Thyroid gland (tissue), 4 donors: ENCODE data around the gene FAM229B. TPM values are rescaled to one million over a fixed set of nuclear protein-coding genes. Genes with fewer than 3 reads are reported as not detected.
"Not testable (repeated sequence)": the region's sequence is repeated elsewhere in the genome, so short reads cannot be mapped to it uniquely, and the experiment has no call there.

Experiments used
- DNase-seq, 2 donors: peaks; one replicate each; pipeline ENCODE4 v3.0.0-alpha.2; 2019
- H3K27ac ChIP-seq, 3 donors: fragments of 200-600 bp; sonication (generic); 1 replicate in 2 of 3; 2 replicates in 1 of 3; pipeline ENCODE4 v1.5.1; 2016 to 2019; ENCODE audit warnings: mild to moderate bottlenecking in 1 of 3, moderate library complexity in 1 of 3
- H3K27me3 ChIP-seq: fragments of 200-600 bp; sonication (generic); one replicate; pipeline ENCODE4 v1.5.1; 2019
- H3K36me3 ChIP-seq, 2 donors: fragments of 200-600 bp; sonication (generic); one replicate each; pipeline ENCODE4 v1.5.1; 2016 to 2019
- H3K4me1 ChIP-seq, 2 donors: fragments of 200-600 bp; sonication (generic); one replicate each; pipeline ENCODE4 v1.5.1; 2017 to 2019
- H3K4me3 ChIP-seq, 3 donors: fragments of 200-600 bp; sonication (generic); replicated peaks in 1 of 3; 1 replicate in 2 of 3; 2 replicates in 1 of 3; pipeline ENCODE4 v1.5.1; 2016; ENCODE audit warnings: mild to moderate bottlenecking in 1 of 3
- H3K9me3 ChIP-seq: fragments of 200-600 bp; sonication (generic); one replicate; pipeline ENCODE4 v1.5.1; 2017
- CTCF ChIP-seq, 6 experiments: fragments of 200-600 bp in 3 of 6; fragments of 450-650 bp in 3 of 6; sonication (generic) in 3 of 6; IDR thresholded peaks; one replicate each; pipeline ENCODE4 v1.5.1; 2016 to 2019; ENCODE audit warnings: antibody characterized with exemption in 6 of 6, mild to moderate bottlenecking in 2 of 6, inconsistent platforms in 1 of 6, moderate library complexity in 1 of 6
- POLR2A ChIP-seq, 2 donors: fragments of 450-650 bp; IDR thresholded peaks; one replicate each; pipeline ENCODE4 v1.6.1; 2017; ENCODE audit warnings: antibody characterized with exemption in 2 of 2, mild to moderate bottlenecking in 2 of 2, moderate library complexity in 1 of 2
- WGBS, 2 donors: methylation state at CpG; one replicate each; pipeline ENCODE4 v1.1.5; 2017; 5-methylcytosine and 5-hydroxymethylcytosine counted together
- intact Hi-C: fragments of 100-400 bp; cut with DNase I; formaldehyde crosslinking; loops from one replicate; pipeline ENCODE4 v1.15.1; 2023
- total RNA-seq, 4 donors: library from RNA; depleted of rRNA; stranded (reverse); fragments of >200 nt; gene quantifications; one replicate each; pipeline ENCODE4 v1.2.3, GENCODE V29; 2016

The FAM229B gene
- total RNA-seq, 4 donors from 2014 or later: 8.3 to 29.2 (median 13.9) TPM

- Histone ChIP-seq H3K9me3 (no peaks in the 10 kb centered on the region), H3K27ac (no peak overlapping the region), H3K27me3 (no peaks in the 10 kb centered on the region), H3K36me3 (no peaks in the 10 kb centered on the region), H3K4me3 (no peak overlapping the region), H3K4me1 (peaks cover 0 to 4% of the 10 kb centered on the region in 2 donors)
- 71 to 80% methylated on average over 3 of the region's 3 CpGs for WGBS, 2 donors
- TF ChIP-seq POLR2A (IDR thresholded peaks at IDR 0.05) (no peak), CTCF (IDR thresholded peaks at IDR 0.05) (no peak)
- DNase-seq: no peak
- intact Hi-C loops: loop anchor here (5.0 to 10.0 kb wide), 3 partner anchors 43 to 780 kb away; no protein-coding TSS in a partner anchor
These were observed 42.5 kb upstream of the FAM229B start for GRCh38 chr6:112044856-112045255.

GRCh38 chr6:112047523-112047922 is 39.9 kb upstream of the FAM229B start:
- H3K27me3 ChIP-seq, H3K9me3 ChIP-seq, H3K4me1 ChIP-seq, H3K27ac ChIP-seq, DNase-seq, H3K4me3 ChIP-seq, H3K36me3 ChIP-seq: not testable (repeated sequence)
- WGBS, 2 donors: 92 to 96% methylated on average over 19 to 24 of the region's 25 CpGs
- intact Hi-C loops: loop anchor here (10.0 kb wide), 1 partner anchor 783 kb away; no protein-coding TSS in a partner anchor

- Histone ChIP-seq H3K27me3 (no peaks in the 10 kb centered on the region), H3K9me3 (no peaks in the 10 kb centered on the region), H3K4me1 (no peaks in the 10 kb centered on the region), H3K27ac (no peak overlapping the region), H3K36me3 (no peaks in the 10 kb centered on the region), H3K4me3 (no peak overlapping the region)
- no peak for DNase-seq
- intact Hi-C loops: loop anchor here (10.0 kb wide), 1 partner anchor 784 kb away; no protein-coding TSS in a partner anchor
- TF ChIP-seq POLR2A (IDR thresholded peaks at IDR 0.05) (no peak), CTCF (IDR thresholded peaks at IDR 0.05) (no peak)
- WGBS, 2 donors: 87 to 91% methylated on average over 6 of the region's 6 CpGs
These were observed 38.2 kb upstream of the FAM229B start for GRCh38 chr6:112049026-112049799.

- intact Hi-C loops: loop anchor here (10.0 kb wide), 1 partner anchor 785 kb away; no protein-coding TSS in a partner anchor
- Histone ChIP-seq H3K27ac (no peak overlapping the region), H3K4me1 (no peaks in the 10 kb centered on the region), H3K36me3 (no peaks in the 10 kb centered on the region), H3K27me3 (no peaks in the 10 kb centered on the region), H3K9me3 (no peaks in the 10 kb centered on the region), H3K4me3 (no peak overlapping the region)
- 90 to 91% methylated on average over 7 of the region's 7 CpGs for WGBS, 2 donors
- DNase-seq: no peak
- TF ChIP-seq POLR2A (IDR thresholded peaks at IDR 0.05) (no peak), CTCF (IDR thresholded peaks at IDR 0.05) (no peak)
These were observed 37.4 kb upstream of the FAM229B start for GRCh38 chr6:112049996-112050395.

GRCh38 chr6:112050429-112050828 is 37.0 kb upstream of the FAM229B start:
- intact Hi-C loops: no loop called here
- H3K4me3 ChIP-seq: no peak overlapping the region
- H3K27me3 ChIP-seq: no peaks in the 10 kb centered on the region
- TF ChIP-seq POLR2A (IDR thresholded peaks at IDR 0.05): no peak
- no peak for TF ChIP-seq CTCF (IDR thresholded peaks at IDR 0.05)
- no peak for DNase-seq
- H3K9me3 ChIP-seq: no peaks in the 10 kb centered on the region
- no peaks in the 10 kb centered on the region for H3K4me1 ChIP-seq
- 93 to 95% methylated on average over 5 of the region's 5 CpGs for WGBS, 2 donors
- H3K27ac ChIP-seq: no peak overlapping the region
- H3K36me3 ChIP-seq: no peaks in the 10 kb centered on the region

- 87 to 92% methylated on average over 4 of the region's 4 CpGs for WGBS, 2 donors
- intact Hi-C loops: not testable (repeated sequence)
These were observed 36.1 kb upstream of the FAM229B start for GRCh38 chr6:112051251-112051740.

More at GRCh38 chr6:112051251-112051740, 36.1 kb upstream of the FAM229B start:
- H3K9me3 ChIP-seq, H3K36me3 ChIP-seq, H3K4me1 ChIP-seq, H3K27me3 ChIP-seq, H3K4me3 ChIP-seq, H3K27ac ChIP-seq, DNase-seq: not testable (repeated sequence)
